ENCODE measurements around the gene HS3ST4. TPM values are rescaled to one million over a fixed set of nuclear protein-coding genes. Genes with fewer than 3 reads are reported as not detected.

The HS3ST4 gene
- total and polyA plus RNA-seq, 7 experiments from 2014 or later, result not detected

GRCh38 chr16:25726430-25727098, 34.8 kb downstream of the HS3ST4 start:
- H3K27ac Mint-ChIP-seq, result no peak overlapping the region
- H3K4me3 Mint-ChIP-seq, result no peak overlapping the region
- H3K27ac ChIP-seq (ENCODE audit: low read depth, low read length), result no peak overlapping the region
- ChIA-PET CTCF (no interaction called here), POLR2A (no interaction called here)
- no peaks in the 10 kb centered on the region for H3K36me3 Mint-ChIP-seq
- DNase-seq (no peak), ATAC-seq (no peak)
- no peaks in the 10 kb centered on the region for H3K36me3 ChIP-seq (ENCODE audit: control insufficient read depth in 2 of 3, insufficient read depth in 3 of 3, low read length in 3 of 3)
- no peak overlapping the region for H3K4me3 ChIP-seq (ENCODE audit: low read length)
- no peaks in the 10 kb centered on the region for H3K4me1 Mint-ChIP-seq
- intact Hi-C loops (cut with micrococcal nuclease), result no loop called here
- H3K9me3 Mint-ChIP-seq, result peaks cover 0 to 2% (median 0%) of the 10 kb centered on the region in 11 donors
- H3K27me3 Mint-ChIP-seq, result peaks cover 0 to 25% (median 6%) of the 10 kb centered on the region in 5 donors
- no peaks in the 10 kb centered on the region for H3K4me1 ChIP-seq (ENCODE audit: control insufficient read depth in 2 of 2, insufficient read depth in 2 of 2, low read length in 2 of 2)
- no peaks in the 10 kb centered on the region for H3K9me3 ChIP-seq (ENCODE audit: control insufficient read depth in 2 of 3, low read length in 3 of 3)
- no peaks in the 10 kb centered on the region for H3K27me3 ChIP-seq (ENCODE audit: control insufficient read depth in 2 of 2, insufficient read depth in 2 of 2, low read length in 2 of 2)

GRCh38 chr16:25729188-25729915, 37.6 kb downstream of the HS3ST4 start:
- H3K9me3 Mint-ChIP-seq, result peaks cover 0 to 2% (median 0%) of the 10 kb centered on the region in 11 donors
- H3K4me1 ChIP-seq (ENCODE audit: control insufficient read depth in 2 of 2, insufficient read depth in 2 of 2, low read length in 2 of 2), result no peaks in the 10 kb centered on the region
- H3K9me3 ChIP-seq (ENCODE audit: control insufficient read depth in 2 of 3, low read length in 3 of 3), result no peaks in the 10 kb centered on the region
- CTCF ChIA-PET, result no interaction called here
- no peak overlapping the region for H3K27ac Mint-ChIP-seq
- H3K27me3 Mint-ChIP-seq, result peaks cover 0 to 25% (median 4%) of the 10 kb centered on the region in 5 donors
- H3K4me1 Mint-ChIP-seq, result no peaks in the 10 kb centered on the region
- no peaks in the 10 kb centered on the region for H3K36me3 ChIP-seq (ENCODE audit: control insufficient read depth in 2 of 3, insufficient read depth in 3 of 3, low read length in 3 of 3)
- POLR2A ChIA-PET, result no interaction called here
- intact Hi-C loops (cut with micrococcal nuclease), result no loop called here
- H3K36me3 Mint-ChIP-seq, result no peaks in the 10 kb centered on the region
- no peak overlapping the region for H3K4me3 Mint-ChIP-seq
- no peak for DNase-seq
- no peaks in the 10 kb centered on the region for H3K27me3 ChIP-seq (ENCODE audit: control insufficient read depth in 2 of 2, insufficient read depth in 2 of 2, low read length in 2 of 2)
- no peak for ATAC-seq
- no peak overlapping the region for H3K4me3 ChIP-seq (ENCODE audit: low read length)
- H3K27ac ChIP-seq (ENCODE audit: low read depth, low read length), result no peak overlapping the region

- H3K27me3 Mint-ChIP-seq, result peaks cover 0 to 20% (median 0%) of the 10 kb centered on the region in 5 donors
- no peak overlapping the region for H3K4me3 Mint-ChIP-seq
- H3K27me3 ChIP-seq (ENCODE audit: control insufficient read depth in 2 of 2, insufficient read depth in 2 of 2, low read length in 2 of 2), result no peaks in the 10 kb centered on the region
- no peak overlapping the region for H3K4me3 ChIP-seq (ENCODE audit: low read length)
- intact Hi-C loops (cut with micrococcal nuclease), result no loop called here
- no peaks in the 10 kb centered on the region for H3K4me1 Mint-ChIP-seq
- no peak overlapping the region for H3K27ac Mint-ChIP-seq
- H3K4me1 ChIP-seq (ENCODE audit: control insufficient read depth in 2 of 2, insufficient read depth in 2 of 2, low read length in 2 of 2), result no peaks in the 10 kb centered on the region
- H3K27ac ChIP-seq (ENCODE audit: low read depth, low read length), result no peak overlapping the region
- H3K36me3 Mint-ChIP-seq, result no peaks in the 10 kb centered on the region
- CTCF ChIA-PET, result no interaction called here
- peaks cover 0 to 2% (median 0%) of the 10 kb centered on the region in 11 donors for H3K9me3 Mint-ChIP-seq
- POLR2A ChIA-PET, result no interaction called here
- H3K36me3 ChIP-seq (ENCODE audit: control insufficient read depth in 2 of 3, insufficient read depth in 3 of 3, low read length in 3 of 3), result no peaks in the 10 kb centered on the region
- ATAC-seq, result no peak
- no peaks in the 10 kb centered on the region for H3K9me3 ChIP-seq (ENCODE audit: control insufficient read depth in 2 of 3, low read length in 3 of 3)
- DNase-seq, result no peak
Observed at GRCh38 chr16:25730396-25730795, 38.6 kb downstream of the HS3ST4 start.

GRCh38 chr16:25734430-25735385, 42.9 kb downstream of the HS3ST4 start:
- Histone ChIP-seq H3K27me3 (ENCODE audit: control insufficient read depth in 2 of 2, insufficient read depth in 2 of 2, low read length in 2 of 2) (no peaks in the 10 kb centered on the region), H3K27ac (ENCODE audit: low read depth, low read length) (no peak overlapping the region), H3K4me3 (ENCODE audit: low read length) (no peak overlapping the region), H3K9me3 (ENCODE audit: control insufficient read depth in 2 of 3, low read length in 3 of 3) (no peaks in the 10 kb centered on the region), H3K4me1 (ENCODE audit: control insufficient read depth in 2 of 2, insufficient read depth in 2 of 2, low read length in 2 of 2) (no peaks in the 10 kb centered on the region), H3K36me3 (ENCODE audit: control insufficient read depth in 2 of 3, insufficient read depth in 3 of 3, low read length in 3 of 3) (no peaks in the 10 kb centered on the region)
- CTCF ChIA-PET, result no interaction called here
- ATAC-seq (no peak), DNase-seq (no peak)
- intact Hi-C loops (cut with micrococcal nuclease), result no loop called here
- H3K27ac Mint-ChIP-seq, result no peak overlapping the region
- H3K4me1 Mint-ChIP-seq, result no peaks in the 10 kb centered on the region
- H3K36me3 Mint-ChIP-seq, result no peaks in the 10 kb centered on the region
- POLR2A ChIA-PET, result no interaction called here
- H3K27me3 Mint-ChIP-seq, result peaks cover 0 to 25% (median 7%) of the 10 kb centered on the region in 5 donors
- H3K9me3 Mint-ChIP-seq, result peaks cover 0 to 2% (median 0%) of the 10 kb centered on the region in 11 donors
- H3K4me3 Mint-ChIP-seq, result no peak overlapping the region

- DNase-seq, result no peak
- POLR2A ChIA-PET, result no interaction called here
- no peaks in the 10 kb centered on the region for H3K4me1 ChIP-seq (ENCODE audit: control insufficient read depth in 2 of 2, insufficient read depth in 2 of 2, low read length in 2 of 2)
- no peak for ATAC-seq
- Mint-ChIP-seq H3K36me3 (no peaks in the 10 kb centered on the region), H3K9me3 (peaks cover 0 to under 1% (median 0%) of the 10 kb centered on the region in 11 donors), H3K27me3 (peaks cover 0 to 19% (median 7%) of the 10 kb centered on the region in 5 donors), H3K4me3 (no peak overlapping the region), H3K4me1 (no peaks in the 10 kb centered on the region), H3K27ac (no peak overlapping the region)
- H3K27ac ChIP-seq (ENCODE audit: low read depth, low read length), result no peak overlapping the region
- CTCF ChIA-PET, result no interaction called here
- intact Hi-C loops (cut with micrococcal nuclease), result no loop called here
- H3K36me3 ChIP-seq (ENCODE audit: control insufficient read depth in 2 of 3, insufficient read depth in 3 of 3, low read length in 3 of 3), result no peaks in the 10 kb centered on the region
- no peak overlapping the region for H3K4me3 ChIP-seq (ENCODE audit: low read length)
- no peaks in the 10 kb centered on the region for H3K9me3 ChIP-seq (ENCODE audit: control insufficient read depth in 2 of 3, low read length in 3 of 3)
- H3K27me3 ChIP-seq (ENCODE audit: control insufficient read depth in 2 of 2, insufficient read depth in 2 of 2, low read length in 2 of 2), result no peaks in the 10 kb centered on the region
Observed at GRCh38 chr16:25735645-25736044, 43.9 kb downstream of the HS3ST4 start.

GRCh38 chr16:25747160-25747758, 55.5 kb downstream of the HS3ST4 start:
- CTCF ChIA-PET, result interaction anchor here (0.6 kb wide), 1 partner anchor 517 kb away, joined by 5 read pairs; no protein-coding TSS in a partner anchor
- no peak for ATAC-seq
- H3K4me3 ChIP-seq (ENCODE audit: low read length), result no peak overlapping the region
- H3K27me3 ChIP-seq (ENCODE audit: control insufficient read depth in 2 of 2, insufficient read depth in 2 of 2, low read length in 2 of 2), result no peaks in the 10 kb centered on the region
- intact Hi-C loops (cut with micrococcal nuclease), result no loop called here
- H3K27me3 Mint-ChIP-seq, result peaks cover 0 to 14% (median 6%) of the 10 kb centered on the region in 5 donors
- no peak overlapping the region for H3K4me3 Mint-ChIP-seq
- no peaks in the 10 kb centered on the region for H3K4me1 Mint-ChIP-seq
- H3K4me1 ChIP-seq (ENCODE audit: control insufficient read depth in 2 of 2, insufficient read depth in 2 of 2, low read length in 2 of 2), result no peaks in the 10 kb centered on the region
- H3K27ac ChIP-seq (ENCODE audit: low read depth, low read length), result no peak overlapping the region
- DNase-seq, result peak in 2 of 9 donors; percentile 7 to 24
- H3K36me3 Mint-ChIP-seq, result peaks cover 0 to 4% (median 0%) of the 10 kb centered on the region in 5 donors
- POLR2A ChIA-PET, result no interaction called here
- no peaks in the 10 kb centered on the region for H3K36me3 ChIP-seq (ENCODE audit: control insufficient read depth in 2 of 3, insufficient read depth in 3 of 3, low read length in 3 of 3)
- H3K9me3 ChIP-seq (ENCODE audit: control insufficient read depth in 2 of 3, low read length in 3 of 3), result no peaks in the 10 kb centered on the region
- no peak overlapping the region for H3K27ac Mint-ChIP-seq
- H3K9me3 Mint-ChIP-seq, result peaks cover 3 to 38% (median 9%) of the 10 kb centered on the region in 11 donors

Data from naive thymus-derived CD4-positive, alpha-beta T cell (primary cell).